Suppressor macrophage treated with lipopolysaccharide for 1 hour (primary cell): ENCODE results near the gene DYNLT3.
A peak's percentile ranks its signal among the peaks of the same experiment; 100 is the strongest.

Source experiments
- DNase-seq, 3 donors: peaks; one replicate each; pipeline ENCODE4 v3.0.0-alpha.2; 2020 to 2022

Gene DYNLT3

GRCh38 chrX:37846934-37847732 is at the start of gene DYNLT3:
Gene DYNLT3, minus strand, starts transcription at chrX:37847571. Its CDS starts 61 bp downstream, at chrX:37847510.
- peak; percentile 82 to 90 (median 84) for DNase-seq

- no peak for DNase-seq
Measured at GRCh38 chrX:37896511-37896890, 49.1 kb upstream of the DYNLT3 start.

GRCh38 chrX:37895795-37896510 is 48.6 kb upstream of the DYNLT3 start:
- no peak for DNase-seq

GRCh38 chrX:37894725-37895124 is 47.4 kb upstream of the DYNLT3 start:
- DNase-seq, result no peak

- DNase-seq, result no peak
Measured at GRCh38 chrX:37888010-37888409, 40.6 kb upstream of the DYNLT3 start.

- no peak for DNase-seq
Measured at GRCh38 chrX:37887347-37887746, 40.0 kb upstream of the DYNLT3 start.

- DNase-seq, result no peak
Measured at GRCh38 chrX:37883196-37883595, 35.8 kb upstream of the DYNLT3 start.

GRCh38 chrX:37879692-37880091 is 32.3 kb upstream of the DYNLT3 start:
- DNase-seq, result no peak

- DNase-seq, result no peak
Measured at GRCh38 chrX:37876716-37877115, 29.3 kb upstream of the DYNLT3 start.

GRCh38 chrX:37875675-37876074 is 28.3 kb upstream of the DYNLT3 start:
- no peak for DNase-seq

GRCh38 chrX:37873220-37873619 is 25.8 kb upstream of the DYNLT3 start:
- no peak for DNase-seq

GRCh38 chrX:37872303-37872655 is 24.9 kb upstream of the DYNLT3 start:
- DNase-seq, result no peak

- DNase-seq, result peak; percentile 24 to 38 (median 38)
Measured at GRCh38 chrX:37871626-37872302, 24.4 kb upstream of the DYNLT3 start.

- peak; percentile 22 to 58 (median 31) for DNase-seq
Measured at GRCh38 chrX:37867536-37868153, 20.3 kb upstream of the DYNLT3 start.

GRCh38 chrX:37863728-37864127 is 16.4 kb upstream of the DYNLT3 start:
- no peak for DNase-seq

GRCh38 chrX:37862851-37863250 is 15.5 kb upstream of the DYNLT3 start:
- DNase-seq, result no peak

- DNase-seq, result no peak
Measured at GRCh38 chrX:37860721-37861120, 13.3 kb upstream of the DYNLT3 start.

GRCh38 chrX:37854748-37855147 is 7.4 kb upstream of the DYNLT3 start:
- no peak for DNase-seq

- DNase-seq, result no peak
Measured at GRCh38 chrX:37854148-37854547, 6.8 kb upstream of the DYNLT3 start.

GRCh38 chrX:37847733-37848197 is 394 bp upstream of the DYNLT3 start:
- DNase-seq, result no peak

GRCh38 chrX:37846558-37846933 is 825 bp downstream of the DYNLT3 start:
- DNase-seq, result no peak

GRCh38 chrX:37846141-37846540 is 1.2 kb downstream of the DYNLT3 start:
- peak in 1 of 3 donors; percentile 28 for DNase-seq

- DNase-seq, result no peak
Measured at GRCh38 chrX:37844622-37845021, 2.7 kb downstream of the DYNLT3 start.
